KMS-11 (cell line): ENCODE results near the gene SHB.

ENCODE experiments used
- H2AFZ ChIP-seq: fragments of 200-600 bp; sonication (generic); 2 replicates; pipeline ENCODE4 v1.6.1; 2016; ENCODE audit warnings: antibody characterized with exemption, mixed run types, low read depth
- H3K27ac ChIP-seq: fragments of 200-600 bp; sonication (generic); 2 replicates; pipeline ENCODE4 v1.6.1; 2016; ENCODE audit warnings: mild to moderate bottlenecking, mixed run types
- H3K27me3 ChIP-seq: fragments of 200-600 bp; sonication (generic); 2 replicates; pipeline ENCODE4 v1.6.1; 2017; ENCODE audit warnings: mild to moderate bottlenecking, low read depth, mixed run types, moderate library complexity; ENCODE audit not compliant: insufficient read depth
- H3K36me3 ChIP-seq: fragments of 200-600 bp; sonication (generic); 2 replicates; pipeline ENCODE4 v1.6.1; 2017; ENCODE audit warnings: mild to moderate bottlenecking, mixed run types; ENCODE audit not compliant: insufficient read depth
- H3K4me1 ChIP-seq: fragments of 200-600 bp; sonication (generic); 2 replicates; pipeline ENCODE4 v1.6.1; 2016; ENCODE audit warnings: mild to moderate bottlenecking, low read depth, mixed run types; ENCODE audit not compliant: poor library complexity, severe bottlenecking
- H3K4me2 ChIP-seq: fragments of 200-600 bp; sonication (generic); 2 replicates; pipeline ENCODE4 v1.7.0; 2016; ENCODE audit warnings: mild to moderate bottlenecking, mixed run types
- H3K4me3 ChIP-seq: fragments of 200-600 bp; sonication (generic); IDR thresholded peaks from 2 replicates; pipeline ENCODE4 v1.6.1; 2017; ENCODE audit warnings: low read depth, low read length, mixed read lengths; ENCODE audit not compliant: insufficient read depth
- H3K79me2 ChIP-seq: fragments of 200-600 bp; sonication (generic); 2 replicates; pipeline ENCODE4 v1.6.1; 2016; ENCODE audit warnings: low read depth, mixed run types; ENCODE audit not compliant: insufficient read depth
- H3K9ac ChIP-seq: fragments of 200-600 bp; sonication (generic); 2 replicates; pipeline ENCODE4 v1.6.1; 2016; ENCODE audit warnings: mild to moderate bottlenecking, mixed run types
- H4K20me1 ChIP-seq: fragments of 200-600 bp; sonication (generic); 2 replicates; pipeline ENCODE4 v1.6.1; 2016; ENCODE audit warnings: mild to moderate bottlenecking, mixed run types; ENCODE audit not compliant: insufficient read depth
- TF ChIP-seq, protein P1 (sequence below): fragments of 200-600 bp; sonication (generic); conservative IDR thresholded peaks from 2 replicates; pipeline ENCODE4 v1.6.1; 2017; ENCODE audit warnings: low read depth, mild to moderate bottlenecking, antibody characterized with exemption, low read length, moderate library complexity, mixed read lengths

SHB gene

DNA sequence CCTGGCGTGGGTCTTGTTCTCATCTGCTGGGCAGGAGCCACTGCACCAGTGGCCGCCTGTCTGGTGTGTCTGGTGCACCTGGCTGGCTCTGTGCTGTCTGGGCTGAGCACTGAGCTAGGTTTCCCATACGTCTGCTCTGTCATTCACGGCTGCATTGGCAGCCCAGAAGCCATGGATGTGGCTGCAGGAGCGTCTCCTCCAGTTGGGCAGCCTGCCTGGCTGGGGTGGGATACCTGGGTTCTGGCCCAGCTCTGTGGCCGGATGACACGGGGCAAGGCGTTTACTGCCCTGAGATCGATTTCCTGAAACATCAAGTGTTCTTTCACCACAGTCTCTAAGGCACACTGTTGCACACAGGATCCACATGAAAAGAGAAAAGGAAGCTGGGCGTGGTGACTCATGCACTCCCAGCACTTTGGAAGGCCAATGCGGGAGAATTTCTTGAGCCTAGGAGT is 139.6 kb downstream of the SHB start:
- Histone ChIP-seq H3K9ac (no peak overlapping the region), H4K20me1 (no peaks in the 10 kb centered on the region), H3K4me2 (no peak overlapping the region), H2AFZ (no peak overlapping the region), H3K27ac (no peak overlapping the region), H3K4me1 (no peaks in the 10 kb centered on the region), H3K79me2 (no peaks in the 10 kb centered on the region), H3K4me3 (no peak overlapping the region), H3K27me3 (no peaks in the 10 kb centered on the region), H3K36me3 (no peaks in the 10 kb centered on the region)
- TF ChIP-seq, protein P1, sequence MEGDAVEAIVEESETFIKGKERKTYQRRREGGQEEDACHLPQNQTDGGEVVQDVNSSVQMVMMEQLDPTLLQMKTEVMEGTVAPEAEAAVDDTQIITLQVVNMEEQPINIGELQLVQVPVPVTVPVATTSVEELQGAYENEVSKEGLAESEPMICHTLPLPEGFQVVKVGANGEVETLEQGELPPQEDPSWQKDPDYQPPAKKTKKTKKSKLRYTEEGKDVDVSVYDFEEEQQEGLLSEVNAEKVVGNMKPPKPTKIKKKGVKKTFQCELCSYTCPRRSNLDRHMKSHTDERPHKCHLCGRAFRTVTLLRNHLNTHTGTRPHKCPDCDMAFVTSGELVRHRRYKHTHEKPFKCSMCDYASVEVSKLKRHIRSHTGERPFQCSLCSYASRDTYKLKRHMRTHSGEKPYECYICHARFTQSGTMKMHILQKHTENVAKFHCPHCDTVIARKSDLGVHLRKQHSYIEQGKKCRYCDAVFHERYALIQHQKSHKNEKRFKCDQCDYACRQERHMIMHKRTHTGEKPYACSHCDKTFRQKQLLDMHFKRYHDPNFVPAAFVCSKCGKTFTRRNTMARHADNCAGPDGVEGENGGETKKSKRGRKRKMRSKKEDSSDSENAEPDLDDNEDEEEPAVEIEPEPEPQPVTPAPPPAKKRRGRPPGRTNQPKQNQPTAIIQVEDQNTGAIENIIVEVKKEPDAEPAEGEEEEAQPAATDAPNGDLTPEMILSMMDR: no peak

DNA sequence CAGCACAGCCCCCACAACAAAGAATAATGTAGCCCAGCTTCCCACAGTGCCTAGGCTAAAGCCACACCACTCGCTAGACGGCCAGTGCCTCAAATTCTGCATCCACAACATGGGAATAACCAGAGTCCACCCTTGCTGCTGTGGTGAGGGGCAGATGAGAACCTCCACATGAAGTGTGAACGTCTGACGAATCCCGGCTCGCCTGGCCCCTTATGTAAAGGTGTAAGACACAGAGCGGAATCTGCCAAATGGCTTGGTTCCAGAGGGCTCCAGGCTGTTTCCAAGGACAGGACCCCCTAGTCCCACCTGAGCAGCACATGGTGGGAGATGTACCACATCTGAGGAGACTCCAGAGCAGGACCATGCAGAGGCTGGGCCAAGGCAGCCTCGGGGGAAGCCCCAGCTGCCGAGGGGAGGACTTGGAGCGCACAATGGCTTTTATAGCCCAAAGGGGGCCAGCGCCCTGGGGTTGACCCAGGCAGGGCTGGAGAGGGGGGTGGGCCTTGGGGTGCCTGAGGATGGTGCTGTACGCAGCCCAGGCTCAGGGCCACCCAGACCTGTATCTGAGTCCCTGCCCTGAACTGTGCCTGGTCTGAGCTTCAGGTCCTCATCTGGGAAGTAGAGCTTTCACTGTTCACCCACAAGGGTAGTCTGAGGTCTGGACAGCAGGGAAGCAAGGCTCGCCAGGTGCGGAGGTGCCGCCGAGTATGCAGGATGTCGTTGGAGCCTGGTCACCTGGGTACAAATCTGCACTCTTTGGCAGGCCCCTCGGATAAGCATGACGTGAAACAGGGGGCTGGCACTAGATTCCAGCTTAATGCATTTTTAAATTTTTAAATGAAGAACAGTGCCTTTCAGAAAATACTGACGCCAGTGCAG is 140.2 kb downstream of the SHB start:
- Histone ChIP-seq H4K20me1 (no peaks in the 10 kb centered on the region), H3K9ac (no peak overlapping the region), H3K4me2 (no peak overlapping the region), H2AFZ (no peak overlapping the region), H3K36me3 (no peaks in the 10 kb centered on the region), H3K79me2 (no peaks in the 10 kb centered on the region), H3K4me3 (no peak overlapping the region), H3K27ac (no peak overlapping the region), H3K4me1 (no peaks in the 10 kb centered on the region), H3K27me3 (no peaks in the 10 kb centered on the region)
- TF ChIP-seq, protein P1: no peak

DNA sequence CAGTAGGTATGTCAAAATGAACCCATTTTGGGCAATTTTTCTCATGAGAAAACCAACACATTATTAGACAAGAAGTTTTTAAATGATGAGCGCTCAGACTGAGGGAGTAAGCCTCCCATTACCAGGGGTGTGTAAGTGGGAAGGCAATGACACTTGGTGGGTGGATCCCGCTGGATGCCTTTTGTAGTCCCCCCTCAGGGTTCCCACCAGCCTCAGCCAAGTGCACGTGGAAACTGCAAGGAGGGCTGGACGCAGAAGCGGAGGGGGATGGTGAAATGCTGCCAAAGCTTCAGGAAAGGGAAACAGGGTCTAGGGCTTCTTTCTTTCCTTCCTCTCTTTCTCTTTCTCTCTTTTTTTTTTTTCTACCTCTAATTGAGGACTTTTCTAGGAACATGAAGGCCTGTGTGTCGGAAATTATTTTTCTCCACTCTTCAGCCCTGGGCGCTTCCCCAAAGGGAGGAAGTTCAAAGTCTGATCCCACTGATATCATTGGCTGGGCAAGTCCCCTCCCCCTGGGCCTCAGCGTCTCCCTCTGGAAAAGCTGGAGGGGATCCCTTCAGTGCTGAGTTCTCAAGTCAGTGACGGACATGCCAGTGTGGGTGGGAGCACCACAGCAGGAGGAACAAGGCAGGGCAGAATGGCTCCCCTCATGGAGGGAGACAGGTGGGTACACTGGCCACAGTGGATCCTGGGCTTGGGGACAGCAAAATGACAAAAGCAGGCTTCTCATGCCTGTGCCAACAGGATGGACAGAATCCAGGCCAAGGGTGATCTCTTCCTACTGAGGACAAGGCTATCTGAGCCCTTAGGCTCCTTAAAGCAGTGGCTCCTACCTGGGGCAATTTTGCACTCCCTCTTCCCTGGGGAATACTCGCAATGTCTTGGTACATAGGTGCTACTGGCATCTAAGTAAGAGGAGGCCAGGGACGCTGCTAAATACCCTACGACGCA is 141.2 kb downstream of the SHB start:
- Histone ChIP-seq H3K36me3 (no peaks in the 10 kb centered on the region), H4K20me1 (no peaks in the 10 kb centered on the region), H3K4me1 (no peaks in the 10 kb centered on the region), H3K27ac (no peak overlapping the region), H3K27me3 (no peaks in the 10 kb centered on the region), H3K9ac (no peak overlapping the region), H2AFZ (no peak overlapping the region), H3K79me2 (no peaks in the 10 kb centered on the region), H3K4me2 (no peak overlapping the region), H3K4me3 (no peak overlapping the region)
- TF ChIP-seq, protein P1: no peak

DNA sequence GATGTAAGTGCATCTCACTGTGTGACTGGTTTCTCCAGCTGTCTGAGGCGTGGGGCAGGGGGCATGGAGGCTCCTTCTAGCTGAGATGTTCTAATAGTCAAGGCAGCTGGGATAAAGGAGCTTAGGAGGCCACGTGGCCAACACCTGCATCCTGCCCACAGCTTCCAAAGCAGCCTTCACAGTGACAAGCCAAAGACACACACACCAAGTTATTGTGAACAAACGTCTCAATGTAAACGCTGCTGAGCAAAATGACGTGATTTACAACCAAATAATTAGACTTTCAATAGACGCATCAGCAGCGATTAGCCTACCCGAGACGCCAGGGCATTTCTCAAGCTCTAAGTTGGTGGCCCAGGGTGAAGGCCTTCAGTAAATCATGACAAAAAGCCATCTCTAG is 141.9 kb downstream of the SHB start:
- H3K36me3 ChIP-seq: no peaks in the 10 kb centered on the region
- no peak overlapping the region for H3K27ac ChIP-seq
- no peak overlapping the region for H2AFZ ChIP-seq
- no peaks in the 10 kb centered on the region for H3K27me3 ChIP-seq
- H3K9ac ChIP-seq: no peak overlapping the region
- H4K20me1 ChIP-seq: no peaks in the 10 kb centered on the region
- TF ChIP-seq, protein P1: no peak
- H3K4me1 ChIP-seq: no peaks in the 10 kb centered on the region
- H3K4me3 ChIP-seq: no peak overlapping the region
- H3K79me2 ChIP-seq: no peaks in the 10 kb centered on the region
- no peak overlapping the region for H3K4me2 ChIP-seq
